AG08396 (cell line): Measurements from ENCODE around the gene SLC47A2.

ENCODE experiments used
- DNase-seq: peaks from one replicate; pipeline ENCODE4 v3.0.0; 2012; ENCODE audit warnings: low spot score, mixed read lengths

Gene SLC47A2

DNA sequence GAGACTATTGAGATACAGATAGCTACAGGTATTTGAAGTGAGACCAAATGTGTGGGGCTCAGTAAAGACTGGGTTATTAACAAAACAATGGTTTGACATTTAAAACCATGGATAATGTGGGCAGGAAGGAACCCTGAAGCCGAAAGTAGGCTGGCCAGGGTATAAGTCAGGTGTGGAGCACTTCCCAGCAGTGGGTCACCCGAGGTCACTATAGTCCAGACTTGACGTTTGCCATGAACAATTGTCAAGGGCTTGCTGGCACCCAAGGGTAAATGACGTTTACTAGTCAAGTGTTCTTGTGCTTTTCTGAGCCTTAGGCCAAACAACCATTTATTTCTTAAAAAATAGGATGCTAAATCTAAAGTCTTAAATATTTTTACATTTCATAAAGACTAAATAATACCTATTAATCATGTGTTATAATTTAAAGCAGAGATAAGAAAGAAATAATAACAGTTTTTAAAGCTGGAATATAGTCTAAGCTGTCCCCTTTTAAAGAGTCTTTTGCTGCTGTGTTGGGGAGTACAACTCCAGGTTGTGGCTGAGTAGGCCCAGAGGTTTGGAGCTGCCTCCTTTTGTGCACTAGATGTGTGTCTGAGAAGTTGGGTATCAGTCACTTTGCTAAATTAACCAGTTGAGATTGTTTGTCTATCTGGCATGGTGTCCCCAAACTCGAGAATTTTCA lies 52.1 kb downstream of the SLC47A2 start:
- no peak for DNase-seq

DNA sequence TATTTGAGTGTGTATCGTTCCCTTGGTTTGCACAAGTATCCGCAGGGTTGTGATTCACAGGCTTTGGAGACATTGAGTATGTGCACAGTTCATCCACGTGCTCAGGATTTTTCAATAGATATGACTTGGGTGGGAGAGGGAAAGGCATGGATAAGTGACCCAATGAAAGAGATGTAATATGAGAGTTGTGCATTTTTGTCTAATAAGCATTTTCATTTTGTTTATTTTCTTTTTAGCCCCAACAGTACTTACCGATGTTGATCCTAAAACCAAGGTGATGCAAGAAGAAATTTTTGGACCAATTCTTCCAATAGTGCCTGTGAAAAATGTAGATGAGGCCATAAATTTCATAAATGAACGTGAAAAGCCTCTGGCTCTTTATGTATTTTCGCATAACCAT lies 53.3 kb downstream of the SLC47A2 start:
- no peak for DNase-seq

DNA sequence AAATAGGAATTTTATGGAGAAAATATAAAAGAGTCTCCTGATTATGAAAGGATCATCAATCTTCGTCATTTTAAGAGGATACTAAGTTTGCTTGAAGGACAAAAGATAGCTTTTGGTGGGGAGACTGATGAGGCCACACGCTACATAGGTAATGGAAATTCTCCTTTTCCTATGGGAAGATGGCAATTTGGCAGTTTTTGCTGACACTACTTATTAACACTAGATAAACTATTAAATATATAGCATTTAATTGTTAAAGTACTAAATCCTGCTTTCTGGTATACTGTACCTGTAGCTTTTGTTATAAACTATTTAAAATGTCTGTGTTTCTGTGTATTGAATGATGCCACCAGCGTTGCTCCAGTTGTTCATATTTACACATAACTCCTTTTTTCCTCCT lies 55.3 kb downstream of the SLC47A2 start:
- DNase-seq, result no peak

- DNase-seq, result no peak
Observed at GRCh38 chr17:19660219-19660870, 56.0 kb downstream of the SLC47A2 start.

DNA sequence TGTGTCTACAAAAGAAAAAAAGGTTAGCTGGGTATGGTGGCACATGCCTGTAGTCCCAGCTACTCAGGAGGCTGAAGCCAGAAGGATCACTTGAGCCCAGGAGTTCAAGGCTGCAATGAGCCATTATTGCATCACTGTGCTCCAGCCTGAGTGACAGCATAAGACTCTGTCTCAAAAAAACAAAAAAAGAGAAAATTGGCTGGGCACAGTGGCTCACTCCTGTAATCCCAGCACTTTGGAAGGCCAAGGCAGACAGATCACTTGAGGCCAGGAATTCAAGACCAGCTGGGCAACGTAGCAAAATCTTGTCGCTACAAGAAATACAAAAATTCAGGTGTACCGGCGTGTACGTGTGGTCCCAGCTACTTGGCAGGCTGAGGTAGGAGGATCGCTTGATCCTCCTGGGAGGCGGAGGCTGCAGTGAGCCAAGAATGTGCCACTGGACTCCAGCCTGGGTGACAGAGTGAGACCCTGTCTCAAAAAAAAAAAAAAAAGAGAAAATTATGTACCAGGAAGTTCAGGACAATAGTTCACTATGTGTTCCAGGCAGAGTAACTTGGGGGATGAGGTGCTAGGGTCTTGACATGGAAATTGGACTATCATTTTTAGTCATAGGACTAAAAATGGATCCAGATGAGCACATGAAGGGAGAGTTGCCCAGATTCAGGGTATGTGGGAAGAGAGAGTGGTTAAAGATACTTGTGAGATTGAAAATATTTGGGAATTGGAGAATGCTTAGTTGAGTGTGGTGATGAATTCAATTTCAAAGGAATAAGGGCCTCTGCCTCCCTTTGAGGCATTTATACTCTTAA lies 56.8 kb downstream of the SLC47A2 start:
- no peak for DNase-seq

DNA sequence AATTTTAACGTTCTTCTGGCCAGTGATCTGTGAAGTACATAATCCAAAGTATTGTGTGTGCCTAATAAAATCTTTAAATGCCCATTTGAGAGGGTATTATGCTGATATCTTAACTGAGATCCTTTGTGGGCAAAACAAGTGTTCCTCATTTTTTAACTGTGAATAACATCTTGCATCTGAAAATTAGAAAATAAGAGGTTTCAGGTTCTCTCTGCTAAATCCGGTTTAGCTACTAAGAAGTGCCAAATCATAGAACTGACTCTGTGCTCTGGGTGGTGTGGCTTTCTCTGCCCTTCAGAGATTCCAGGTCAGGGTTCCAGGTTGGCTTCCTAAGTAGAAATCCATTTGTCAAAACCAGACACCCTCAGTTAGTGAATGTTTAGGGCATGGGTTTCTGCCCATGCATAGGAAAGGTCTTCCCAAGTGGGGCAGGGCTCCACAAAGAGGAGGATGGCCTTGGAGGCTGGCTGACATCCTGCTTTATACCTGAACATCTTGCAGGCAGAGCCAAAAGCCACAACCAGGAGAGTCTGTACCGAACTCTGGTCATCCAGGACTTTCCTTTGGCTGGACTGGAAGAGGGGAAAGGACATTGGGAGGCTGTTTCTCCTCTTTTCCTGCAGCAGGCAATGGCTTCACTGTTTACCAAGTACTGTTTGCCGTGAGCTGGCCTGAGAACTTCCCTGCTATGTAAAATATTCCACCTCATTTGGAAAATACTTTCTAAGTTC lies 59.4 kb downstream of the SLC47A2 start:
- DNase-seq, result no peak

GRCh38 chr17:19656336-19656735 lies 60.0 kb downstream of the SLC47A2 start:
- no peak for DNase-seq

DNA sequence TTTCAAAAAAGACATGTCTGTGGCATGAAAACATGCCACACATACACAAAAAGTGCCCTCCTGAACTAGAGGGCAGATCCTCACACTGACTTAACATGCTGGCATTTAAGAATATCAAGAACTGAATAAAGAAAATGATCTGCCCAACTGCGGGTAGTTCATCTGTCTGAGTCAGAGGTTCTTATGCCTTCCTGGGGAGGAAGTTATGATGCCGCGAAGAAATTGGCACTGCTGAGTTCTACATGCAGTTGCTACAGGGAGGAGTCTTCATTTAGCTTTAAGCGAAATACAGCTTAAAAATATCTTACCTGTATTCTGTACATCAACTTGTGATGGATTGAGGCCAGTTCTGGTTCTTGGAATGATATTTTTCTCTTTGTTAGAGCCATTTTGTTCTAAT lies 61.5 kb downstream of the SLC47A2 start:
- no peak for DNase-seq

DNA sequence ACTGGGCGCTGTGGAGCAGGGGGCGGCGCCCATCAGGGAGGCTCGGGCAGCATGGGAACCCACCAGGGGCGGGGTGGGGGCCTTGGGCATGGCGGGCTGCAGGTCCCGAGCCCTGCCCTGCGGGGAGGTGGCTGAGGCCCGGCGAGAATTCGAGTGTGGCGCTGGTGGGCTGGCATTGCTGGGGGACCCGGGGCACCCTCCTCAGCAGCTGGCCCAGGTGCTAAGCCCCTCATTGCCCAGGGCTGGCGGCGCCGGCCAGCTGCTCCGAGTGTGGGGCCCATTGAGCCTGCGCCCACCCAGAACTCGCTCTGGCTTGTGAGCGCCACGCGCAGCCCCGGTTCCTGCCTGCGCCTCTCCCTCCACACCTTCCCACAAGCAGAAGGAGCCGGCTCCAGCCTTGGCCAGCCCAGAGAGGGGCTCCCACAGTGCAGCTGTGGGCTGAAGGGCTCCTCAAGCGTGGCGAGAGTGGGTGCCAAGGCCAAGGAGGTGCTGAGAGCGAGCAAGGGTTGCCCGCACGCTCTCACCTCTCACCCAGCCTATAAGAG lies 62.0 kb downstream of the SLC47A2 start:
- no peak for DNase-seq

DNA sequence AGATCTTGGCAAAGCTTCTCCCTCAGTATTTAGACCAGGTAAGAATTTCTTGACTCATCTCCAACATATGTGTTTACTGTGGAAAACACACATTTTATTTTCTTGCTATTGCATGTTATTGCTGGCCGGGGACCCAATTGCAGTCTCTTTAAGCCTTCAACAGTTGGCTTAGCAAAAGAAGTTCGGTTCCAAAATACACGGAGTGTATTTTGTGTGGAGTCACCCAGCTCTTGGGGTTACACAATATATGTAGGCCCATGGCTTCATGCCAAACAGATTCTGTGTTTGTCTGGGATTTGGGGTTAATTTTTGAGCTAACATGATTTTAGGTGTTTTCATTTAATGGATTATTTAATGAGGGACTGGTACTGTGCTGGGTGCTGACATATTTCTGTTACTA lies 63.8 kb downstream of the SLC47A2 start:
- DNase-seq, result no peak

- no peak for DNase-seq
Observed at GRCh38 chr17:19651451-19652238, 64.7 kb downstream of the SLC47A2 start.

DNA sequence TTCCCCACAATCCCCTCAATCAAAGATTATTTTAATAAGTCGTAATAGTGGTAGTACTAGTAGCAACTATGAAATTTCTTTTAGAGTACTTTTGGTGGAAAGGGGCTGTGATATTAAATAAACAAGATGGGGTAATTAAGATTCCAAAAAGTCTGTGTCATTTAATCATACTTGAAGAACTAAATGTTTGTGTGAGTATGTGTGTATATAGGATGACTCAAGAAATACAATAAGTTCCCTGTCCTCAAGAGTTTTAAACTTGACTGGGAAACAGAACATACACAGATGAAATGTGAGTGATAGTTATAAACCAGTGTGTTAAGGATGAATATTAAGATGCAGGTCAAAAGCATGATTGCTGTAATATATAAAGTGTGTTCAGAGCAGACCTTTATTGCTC lies 65.6 kb downstream of the SLC47A2 start:
- DNase-seq, result peak; percentile 63

- DNase-seq, result no peak
Observed at GRCh38 chr17:19649274-19649541, 67.2 kb downstream of the SLC47A2 start.

DNA sequence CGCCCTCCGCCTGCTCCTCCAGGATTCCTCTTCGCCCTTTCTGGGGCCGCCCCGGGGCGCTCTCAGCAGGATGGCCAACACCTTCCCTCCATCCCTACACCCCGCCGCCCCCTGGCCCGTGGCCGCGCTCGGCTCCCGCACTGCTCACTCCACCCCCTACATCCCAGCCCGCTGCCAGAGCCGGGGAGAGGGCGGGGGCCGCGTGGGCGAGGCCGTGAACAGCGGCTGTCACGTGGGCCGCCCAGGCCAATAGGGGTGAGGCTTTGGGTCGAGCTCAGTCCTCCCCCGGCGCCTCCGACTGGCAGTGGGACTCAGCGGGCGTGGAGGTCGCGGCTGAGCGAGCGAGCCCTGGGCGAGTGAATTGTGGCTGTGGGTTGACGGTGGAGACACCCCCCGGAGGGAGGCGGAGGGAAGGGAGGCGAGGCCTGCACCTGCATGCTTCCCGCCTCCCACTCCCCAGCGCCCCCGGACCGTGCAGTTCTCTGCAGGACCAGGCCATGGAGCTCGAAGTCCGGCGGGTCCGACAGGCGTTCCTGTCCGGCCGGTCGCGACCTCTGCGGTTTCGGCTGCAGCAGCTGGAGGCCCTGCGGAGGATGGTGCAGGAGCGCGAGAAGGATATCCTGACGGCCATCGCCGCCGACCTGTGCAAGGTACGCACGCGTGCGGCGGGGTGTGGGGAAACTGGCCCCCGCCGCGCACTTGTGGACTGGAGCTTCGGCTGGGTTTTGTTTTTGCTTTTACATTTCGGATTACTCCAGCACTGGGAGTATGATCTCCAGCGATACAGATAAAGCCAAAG lies 67.7 kb downstream of the SLC47A2 start, which contains the start of gene ALDH3A2:
ALDH3A2 (plus strand) TSS at position 277 of the 799 bp plus-strand sequence; CDS start at position 498, 221 bp downstream.
- DNase-seq, result peak; percentile 99

GRCh38 chr17:19647697-19648474 lies 68.5 kb downstream of the SLC47A2 start:
- DNase-seq, result peak; percentile 66

DNA sequence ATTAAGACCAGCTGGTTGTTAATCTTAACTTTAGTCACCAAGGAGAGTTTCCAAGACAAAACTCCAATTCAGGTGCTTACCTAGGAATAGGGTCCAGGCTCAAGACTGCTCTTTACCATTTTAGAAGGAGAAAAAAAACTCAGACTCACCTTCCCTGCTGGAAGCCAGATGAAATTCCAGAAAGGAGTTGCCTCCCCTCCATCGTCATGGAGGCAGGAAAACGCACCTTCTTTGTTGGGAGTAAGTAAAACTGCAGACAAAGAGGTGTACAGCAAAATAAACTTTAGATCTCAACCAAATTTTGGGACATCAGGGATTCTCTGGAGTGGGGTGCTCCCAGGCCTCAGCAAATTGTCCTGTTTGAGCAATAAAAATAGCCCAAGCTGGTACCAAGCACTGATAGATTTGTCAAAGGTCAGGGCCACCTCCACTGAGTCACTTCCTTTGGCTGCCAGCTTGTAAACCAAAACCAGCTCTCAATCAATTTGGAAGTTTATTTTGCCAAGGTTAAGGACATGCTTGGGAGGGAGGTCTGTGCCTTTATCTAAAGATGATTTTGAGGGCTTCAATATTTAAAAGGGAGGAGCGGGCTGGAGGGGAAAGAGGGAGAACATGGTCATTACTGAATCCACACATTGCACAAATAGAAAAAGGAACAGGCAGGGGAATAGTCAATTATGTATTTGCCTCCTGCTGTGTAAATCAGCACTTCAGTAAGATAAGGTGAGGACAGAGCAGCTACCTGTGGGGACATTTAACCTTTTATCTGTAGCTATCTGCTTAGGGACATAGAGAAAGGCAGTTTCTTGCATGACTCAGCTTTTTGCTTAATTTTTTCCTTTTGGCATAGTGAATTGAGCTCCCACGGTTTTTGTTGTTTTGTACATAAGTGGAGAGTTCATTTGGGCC lies 69.3 kb downstream of the SLC47A2 start:
- no peak for DNase-seq

GRCh38 chr17:19645734-19646201 lies 70.6 kb downstream of the SLC47A2 start:
- DNase-seq, result peak; percentile 29

DNA sequence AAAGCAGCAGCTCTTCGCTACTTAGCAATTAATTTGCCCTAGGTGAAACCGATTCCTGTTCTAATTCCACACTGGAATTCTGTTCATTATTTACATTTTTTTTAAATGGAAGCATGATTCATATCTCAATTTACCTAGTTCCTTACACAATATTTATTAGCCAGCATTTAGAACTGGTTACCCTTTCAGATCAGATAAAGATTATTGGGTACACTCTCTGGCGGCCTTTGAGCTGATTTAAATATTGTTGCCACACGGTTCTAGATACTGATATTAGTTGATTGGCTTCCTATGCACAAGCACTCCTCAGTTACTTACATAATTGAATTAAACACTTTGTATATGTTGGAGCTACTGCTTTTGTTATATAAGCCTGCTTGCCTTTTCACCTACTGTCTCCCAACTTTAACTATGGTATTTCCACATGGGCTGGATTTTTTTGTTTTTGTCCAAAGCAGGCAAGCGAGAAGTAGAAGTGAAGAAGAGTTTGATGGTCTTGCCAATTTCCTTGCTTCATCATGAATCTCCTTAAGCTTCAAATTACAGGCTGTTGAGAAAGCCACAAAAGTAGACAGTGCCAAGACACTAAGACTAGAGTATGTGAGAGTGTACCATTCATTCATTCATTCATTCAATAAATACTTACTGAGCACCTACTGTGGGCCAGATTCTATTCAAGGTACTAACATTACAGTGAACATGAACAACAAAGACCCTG lies 71.7 kb downstream of the SLC47A2 start:
- DNase-seq, result no peak
